ENCODE data around the gene RNF181.

GRCh38 chr2:85548608-85548900 lies 47.0 kb upstream of the RNF181 start:
- no peak for TF ChIP-seq POLR2A (IDR thresholded peaks at IDR 0.05)
- no peak for TF ChIP-seq CTCF (IDR thresholded peaks at IDR 0.05)

Measured in testis (tissue), 2 donors.